Neuronal stem cell (in vitro differentiated cells): ENCODE data around the gene CCDC178.
A peak's percentile ranks its signal among the peaks of the same experiment; 100 is the strongest.

Experiments
- DNase-seq: peaks from one replicate; pipeline ENCODE4 v3.0.0-alpha.2; 2013; ENCODE audit warnings: low spot score
- H2AFZ ChIP-seq: one replicate; pipeline ENCODE4 v1.6.1; 2013; ENCODE audit warnings: mild to moderate bottlenecking, low read length, inconsistent platforms
- H2AK5ac ChIP-seq: 2 replicates; pipeline ENCODE4 v1.6.1; 2013; ENCODE audit warnings: low read depth, mild to moderate bottlenecking, inconsistent platforms, low read length, moderate library complexity, mixed read lengths
- H2BK120ac ChIP-seq: 2 replicates; pipeline ENCODE4 v1.6.1; 2013; ENCODE audit warnings: low read depth, mild to moderate bottlenecking, inconsistent platforms, low read length, moderate library complexity, mixed read lengths
- H2BK12ac ChIP-seq: one replicate; pipeline ENCODE4 v1.6.1; 2013; ENCODE audit warnings: low read length, inconsistent platforms
- H2BK15ac ChIP-seq: 2 replicates; pipeline ENCODE4 v1.6.1; 2013; ENCODE audit warnings: mild to moderate bottlenecking, low read length, inconsistent platforms, mixed read lengths
- H2BK5ac ChIP-seq: one replicate; pipeline ENCODE4 v1.6.1; 2013; ENCODE audit warnings: inconsistent platforms, mild to moderate bottlenecking, low read length, moderate library complexity
- H3K14ac ChIP-seq: one replicate; pipeline ENCODE4 v1.6.1; 2013; ENCODE audit warnings: low read length, inconsistent platforms
- H3K18ac ChIP-seq: 2 replicates; pipeline ENCODE4 v1.6.1; 2013; ENCODE audit warnings: low read length, inconsistent platforms
- H3K23ac ChIP-seq: 2 replicates; pipeline ENCODE4 v1.6.1; 2013; ENCODE audit warnings: low read depth, mild to moderate bottlenecking, mixed read lengths, low read length, inconsistent platforms; ENCODE audit not compliant: poor library complexity
- H3K27ac ChIP-seq: replicated peaks from 3 replicates; pipeline ENCODE4 v1.5.1; 2013; ENCODE audit warnings: low read length, inconsistent platforms
- H3K27me3 ChIP-seq, 3 experiments: 2 replicates each; pipeline ENCODE4 v1.6.1; 2013; ENCODE audit warnings: low read length in 3 of 3, mild to moderate bottlenecking in 2 of 3, inconsistent platforms in 1 of 3, low read depth in 1 of 3, mixed read lengths in 1 of 3, moderate library complexity in 1 of 3; ENCODE audit not compliant: control insufficient read depth in 3 of 3, insufficient read depth in 3 of 3
- H3K36me3 ChIP-seq, 2 donors: replicated peaks in 1 of 2; 2 replicates each; pipeline ENCODE4 v1.6.1; 2013; ENCODE audit warnings: low read length in 2 of 2; ENCODE audit not compliant: control insufficient read depth in 2 of 2, insufficient read depth in 2 of 2
- H3K4ac ChIP-seq: 2 replicates; pipeline ENCODE4 v1.6.1; 2013; ENCODE audit warnings: inconsistent platforms, mild to moderate bottlenecking, low read length, moderate library complexity
- H3K4me1 ChIP-seq, 2 donors: 1 replicate in 1 of 2; 2 replicates in 1 of 2; pipeline ENCODE4 v1.6.1; 2013; ENCODE audit warnings: low read length in 2 of 2, low read depth in 1 of 2; ENCODE audit not compliant: control insufficient read depth in 2 of 2, insufficient read depth in 1 of 2
- H3K4me2 ChIP-seq: one replicate; pipeline ENCODE4 v1.6.1; 2013; ENCODE audit warnings: mild to moderate bottlenecking, low read length, inconsistent platforms; ENCODE audit not compliant: insufficient read depth, poor library complexity, severe bottlenecking
- H3K4me3 ChIP-seq, 2 donors: 2 replicates each; pipeline ENCODE4 v1.5.1; 2013; ENCODE audit warnings: low read length in 2 of 2, mild to moderate bottlenecking in 2 of 2, inconsistent platforms in 1 of 2, moderate library complexity in 1 of 2
- H3K79me1 ChIP-seq: one replicate; pipeline ENCODE4 v1.6.1; 2013; ENCODE audit warnings: low read depth, mild to moderate bottlenecking, inconsistent platforms, low read length, moderate library complexity
- H3K9ac ChIP-seq: one replicate; pipeline ENCODE4 v1.6.1; 2013; ENCODE audit warnings: mild to moderate bottlenecking, low read depth, low read length, inconsistent platforms; ENCODE audit not compliant: poor library complexity
- H3K9me3 ChIP-seq, 2 donors: replicated peaks in 1 of 2; 2 replicates each; pipeline versions ENCODE3 to v1.6.1; 2013; ENCODE audit warnings: low read length in 2 of 2, mild to moderate bottlenecking in 2 of 2, inconsistent platforms in 1 of 2, low read depth in 1 of 2, mixed read lengths in 1 of 2, moderate library complexity in 1 of 2; ENCODE audit not compliant: control insufficient read depth in 2 of 2, insufficient read depth in 1 of 2
- H4K8ac ChIP-seq: one replicate; pipeline ENCODE4 v1.6.1; 2013; ENCODE audit warnings: low read depth, mild to moderate bottlenecking, inconsistent platforms, low read length, moderate library complexity
- H4K91ac ChIP-seq: one replicate; pipeline ENCODE4 v1.6.1; 2013; ENCODE audit warnings: low read length, low read depth, mild to moderate bottlenecking, inconsistent platforms; ENCODE audit not compliant: poor library complexity
- WGBS, 2 donors: extraction: QIAGEN DNeasy Blood & Tissue Kit; methylation state at CpG; one replicate each; pipeline ENCODE4 v1.1.7; 2013; ENCODE audit warnings: missing lambda C conversion rate in 2 of 2, mixed read lengths in 1 of 2; ENCODE audit not compliant: insufficient read length in 2 of 2, insufficient replicate concordance in 1 of 2; ENCODE audit errors: extremely low coverage in 2 of 2; 5-methylcytosine and 5-hydroxymethylcytosine counted together

Gene CCDC178

DNA sequence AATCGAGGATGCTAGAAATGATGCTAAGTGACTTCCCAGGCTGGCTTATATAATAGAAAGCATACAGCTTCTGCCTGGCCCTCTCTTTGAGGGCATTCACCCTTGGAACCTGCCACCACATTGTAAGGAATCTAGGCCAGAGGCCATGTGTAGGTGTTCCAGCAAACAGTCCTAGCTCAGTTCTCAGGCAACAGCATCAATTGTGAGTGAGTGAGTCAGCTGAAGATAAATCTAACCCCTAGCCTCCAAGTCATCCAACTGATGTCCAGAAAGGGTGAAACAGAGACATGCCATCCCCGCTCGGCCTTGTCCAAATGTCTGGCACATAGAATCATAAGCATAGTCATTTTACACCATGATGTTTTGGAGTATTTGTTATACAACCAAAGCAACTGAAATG is 343.4 kb downstream of the CCDC178 start:
- Histone ChIP-seq H2AFZ (peak overlapping the region; percentile 4), H3K4ac (no peak overlapping the region), H3K27ac (no peak overlapping the region), H2BK12ac (no peak overlapping the region), H3K23ac (no peak overlapping the region), H3K14ac (no peak overlapping the region), H2BK15ac (no peak overlapping the region), H4K8ac (no peak overlapping the region), H3K4me3 (no peak overlapping the region), H2BK5ac (no peak overlapping the region), H3K27me3 (no peaks in the 10 kb centered on the region), H3K4me1 (no peaks in the 10 kb centered on the region), H2AK5ac (no peak overlapping the region), H3K9ac (no peak overlapping the region), H3K4me2 (no peak overlapping the region), H4K91ac (no peak overlapping the region), H3K18ac (no peak overlapping the region), H3K9me3 (no peaks in the 10 kb centered on the region), H2BK120ac (no peak overlapping the region), H3K36me3 (no peaks in the 10 kb centered on the region), H3K79me1 (no peaks in the 10 kb centered on the region)
- no CpG with 5 or more reads among the region's 3 CpGs for WGBS, 2 donors
- DNase-seq: no peak

DNA sequence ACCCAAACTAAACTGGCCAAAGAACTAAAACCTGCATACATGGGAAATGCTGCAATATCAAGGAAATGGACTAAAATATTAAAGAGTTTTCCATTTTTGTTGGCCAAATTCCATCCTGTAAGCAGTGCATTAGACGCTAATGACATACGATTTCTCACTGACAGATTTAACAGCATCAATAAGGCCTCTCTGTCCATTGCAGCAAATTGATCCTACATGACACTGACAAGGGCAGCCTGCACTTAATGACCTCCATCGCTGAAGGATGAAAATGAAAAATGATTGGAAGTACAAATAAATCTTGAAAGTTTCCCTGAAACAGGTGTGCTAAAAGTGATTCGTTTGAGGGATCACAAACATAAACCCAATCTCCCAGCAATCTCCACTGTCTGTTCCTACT is 350.1 kb downstream of the CCDC178 start:
- Histone ChIP-seq H4K8ac (no peak overlapping the region), H3K23ac (no peak overlapping the region), H3K36me3 (no peaks in the 10 kb centered on the region), H2BK5ac (no peak overlapping the region), H3K9me3 (no peaks in the 10 kb centered on the region), H2BK15ac (no peak overlapping the region), H3K14ac (no peak overlapping the region), H3K79me1 (no peaks in the 10 kb centered on the region), H3K27me3 (no peaks in the 10 kb centered on the region), H3K18ac (no peak overlapping the region), H3K4me2 (no peak overlapping the region), H3K4me1 (no peaks in the 10 kb centered on the region), H2BK12ac (no peak overlapping the region), H3K27ac (no peak overlapping the region), H3K4me3 (no peak overlapping the region), H2AK5ac (no peak overlapping the region), H4K91ac (no peak overlapping the region), H3K9ac (no peak overlapping the region), H3K4ac (no peak overlapping the region), H2BK120ac (no peak overlapping the region), H2AFZ (no peak overlapping the region)
- no CpG with 5 or more reads among the region's 4 CpGs for WGBS, 2 donors
- no peak for DNase-seq

GRCh38 chr18:33076601-33077000 is 363.9 kb downstream of the CCDC178 start:
- H3K36me3 ChIP-seq: no peaks in the 10 kb centered on the region
- no CpG with 5 or more reads among the region's 2 CpGs for WGBS, 2 donors
- H3K27me3 ChIP-seq: no peaks in the 10 kb centered on the region
- H4K91ac ChIP-seq: no peak overlapping the region
- no peaks in the 10 kb centered on the region for H3K9me3 ChIP-seq
- no peak overlapping the region for H2AK5ac ChIP-seq
- no peak overlapping the region for H4K8ac ChIP-seq
- H3K18ac ChIP-seq: no peak overlapping the region
- no peak for DNase-seq
- no peak overlapping the region for H3K4me2 ChIP-seq
- H2AFZ ChIP-seq: no peak overlapping the region
- H3K27ac ChIP-seq: no peak overlapping the region
- H3K14ac ChIP-seq: no peak overlapping the region
- no peak overlapping the region for H3K23ac ChIP-seq
- no peak overlapping the region for H3K9ac ChIP-seq
- H2BK120ac ChIP-seq: no peak overlapping the region
- H2BK5ac ChIP-seq: no peak overlapping the region
- no peak overlapping the region for H2BK15ac ChIP-seq
- H3K4me3 ChIP-seq: no peak overlapping the region
- H3K79me1 ChIP-seq: no peaks in the 10 kb centered on the region
- H2BK12ac ChIP-seq: no peak overlapping the region
- H3K4ac ChIP-seq: no peak overlapping the region
- H3K4me1 ChIP-seq: no peaks in the 10 kb centered on the region

DNA sequence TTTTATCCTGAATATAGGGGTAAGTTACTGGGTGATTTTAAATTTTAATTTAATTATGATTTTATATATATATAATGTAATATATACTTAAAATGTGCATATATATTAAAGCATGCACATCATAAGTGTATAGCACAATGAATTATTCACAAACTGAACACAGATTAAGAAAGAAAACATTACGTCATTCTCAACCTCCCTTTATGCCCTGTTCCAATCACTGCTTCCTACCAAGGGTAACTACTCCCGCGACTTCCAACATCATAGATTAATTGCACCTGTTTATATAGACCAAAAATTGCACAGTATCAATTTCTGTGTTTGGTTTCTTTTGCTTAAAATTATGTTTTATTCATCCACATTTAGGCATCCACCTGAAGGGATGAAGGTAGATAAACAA is 366.4 kb downstream of the CCDC178 start:
- no peak overlapping the region for H2BK5ac ChIP-seq
- H4K91ac ChIP-seq: no peak overlapping the region
- H3K4me1 ChIP-seq: no peaks in the 10 kb centered on the region
- no peak overlapping the region for H4K8ac ChIP-seq
- no peak overlapping the region for H2AK5ac ChIP-seq
- no peaks in the 10 kb centered on the region for H3K27me3 ChIP-seq
- H2BK120ac ChIP-seq: no peak overlapping the region
- no peak overlapping the region for H3K4me3 ChIP-seq
- no peak overlapping the region for H2BK12ac ChIP-seq
- no peaks in the 10 kb centered on the region for H3K36me3 ChIP-seq
- no peak overlapping the region for H3K4me2 ChIP-seq
- H3K4ac ChIP-seq: no peak overlapping the region
- no peak overlapping the region for H3K23ac ChIP-seq
- H3K9me3 ChIP-seq: no peaks in the 10 kb centered on the region
- H3K79me1 ChIP-seq: no peaks in the 10 kb centered on the region
- no peak overlapping the region for H2AFZ ChIP-seq
- DNase-seq: no peak
- WGBS, 2 donors: no CpG with 5 or more reads among the region's 3 CpGs
- H3K14ac ChIP-seq: no peak overlapping the region
- H3K27ac ChIP-seq: no peak overlapping the region
- H3K18ac ChIP-seq: no peak overlapping the region
- no peak overlapping the region for H3K9ac ChIP-seq
- H2BK15ac ChIP-seq: no peak overlapping the region
